ENCODE data around the gene LPP.

DNA sequence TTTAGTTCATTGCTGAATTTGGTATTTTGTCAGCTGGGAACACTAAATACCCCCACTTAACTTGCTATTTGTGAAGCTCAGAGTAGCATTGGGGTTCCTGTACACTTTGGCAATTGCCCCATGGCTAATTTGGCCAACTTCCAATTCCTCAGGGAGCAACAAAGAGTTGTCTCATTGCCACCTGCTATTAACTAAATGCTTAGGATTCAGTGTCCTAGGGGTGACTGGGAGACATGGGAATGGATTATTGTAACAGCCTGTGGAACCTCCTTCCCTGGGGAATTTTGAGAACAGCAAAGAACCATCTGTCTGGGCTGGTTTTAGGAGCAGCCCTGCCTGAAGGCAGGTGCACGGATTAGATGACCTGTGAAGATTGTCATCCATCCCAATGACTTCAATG lies 580.4 kb downstream of the LPP start:
- TF ChIP-seq, protein P1, sequence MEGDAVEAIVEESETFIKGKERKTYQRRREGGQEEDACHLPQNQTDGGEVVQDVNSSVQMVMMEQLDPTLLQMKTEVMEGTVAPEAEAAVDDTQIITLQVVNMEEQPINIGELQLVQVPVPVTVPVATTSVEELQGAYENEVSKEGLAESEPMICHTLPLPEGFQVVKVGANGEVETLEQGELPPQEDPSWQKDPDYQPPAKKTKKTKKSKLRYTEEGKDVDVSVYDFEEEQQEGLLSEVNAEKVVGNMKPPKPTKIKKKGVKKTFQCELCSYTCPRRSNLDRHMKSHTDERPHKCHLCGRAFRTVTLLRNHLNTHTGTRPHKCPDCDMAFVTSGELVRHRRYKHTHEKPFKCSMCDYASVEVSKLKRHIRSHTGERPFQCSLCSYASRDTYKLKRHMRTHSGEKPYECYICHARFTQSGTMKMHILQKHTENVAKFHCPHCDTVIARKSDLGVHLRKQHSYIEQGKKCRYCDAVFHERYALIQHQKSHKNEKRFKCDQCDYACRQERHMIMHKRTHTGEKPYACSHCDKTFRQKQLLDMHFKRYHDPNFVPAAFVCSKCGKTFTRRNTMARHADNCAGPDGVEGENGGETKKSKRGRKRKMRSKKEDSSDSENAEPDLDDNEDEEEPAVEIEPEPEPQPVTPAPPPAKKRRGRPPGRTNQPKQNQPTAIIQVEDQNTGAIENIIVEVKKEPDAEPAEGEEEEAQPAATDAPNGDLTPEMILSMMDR (IDR thresholded peaks at IDR 0.05 in 4 of 5, conservative IDR thresholded peaks at IDR 0.05 in 1 of 5), result no peak
- no peak for TF ChIP-seq POLR2A (IDR thresholded peaks at IDR 0.05)

Measured in gastrocnemius medialis (tissue), 4 donors.